GM06990 (cell line): Measurements from ENCODE around the gene WNT10A.

Experiments
- DNase-seq: peaks from one replicate; pipeline ENCODE4 v3.0.0-alpha.2; 2011; ENCODE audit not compliant: insufficient read length; ENCODE audit errors: extremely low read depth
- H3K27me3 ChIP-seq: replicated peaks from 2 replicates; pipeline ENCODE4 v1.6.0; 2011; ENCODE audit warnings: low read length; ENCODE audit not compliant: control insufficient read depth, insufficient read depth
- H3K36me3 ChIP-seq: 2 replicates; pipeline ENCODE4 v1.5.1; 2011; ENCODE audit warnings: low read length; ENCODE audit not compliant: control insufficient read depth, insufficient read depth
- H3K4me3 ChIP-seq: replicated peaks from 2 replicates; pipeline ENCODE4 v1.5.1; 2011; ENCODE audit warnings: low read depth, mild to moderate bottlenecking, control low read depth, low read length
- TF ChIP-seq, protein P1 (sequence below): IDR thresholded peaks from 2 replicates; pipeline ENCODE4 v1.5.1; 2011; ENCODE audit warnings: low read length, control low read depth, mild to moderate bottlenecking, inconsistent platforms; ENCODE audit not compliant: insufficient read depth, poor library complexity, severe bottlenecking

The WNT10A gene

GRCh38 chr2:218880102-218880858, at the start of gene WNT10A:
Gene WNT10A, plus strand, starts transcription at chr2:218880852. Its CDS starts 144 bp downstream, at chr2:218880996.
- Histone ChIP-seq H3K4me3 (peak within 1 kb of the TSS; percentile 65), H3K36me3 (no peaks in the 10 kb centered on the region), H3K27me3 (no peaks in the 10 kb centered on the region)
- DNase-seq: peak; percentile 90
- TF ChIP-seq, protein P1, sequence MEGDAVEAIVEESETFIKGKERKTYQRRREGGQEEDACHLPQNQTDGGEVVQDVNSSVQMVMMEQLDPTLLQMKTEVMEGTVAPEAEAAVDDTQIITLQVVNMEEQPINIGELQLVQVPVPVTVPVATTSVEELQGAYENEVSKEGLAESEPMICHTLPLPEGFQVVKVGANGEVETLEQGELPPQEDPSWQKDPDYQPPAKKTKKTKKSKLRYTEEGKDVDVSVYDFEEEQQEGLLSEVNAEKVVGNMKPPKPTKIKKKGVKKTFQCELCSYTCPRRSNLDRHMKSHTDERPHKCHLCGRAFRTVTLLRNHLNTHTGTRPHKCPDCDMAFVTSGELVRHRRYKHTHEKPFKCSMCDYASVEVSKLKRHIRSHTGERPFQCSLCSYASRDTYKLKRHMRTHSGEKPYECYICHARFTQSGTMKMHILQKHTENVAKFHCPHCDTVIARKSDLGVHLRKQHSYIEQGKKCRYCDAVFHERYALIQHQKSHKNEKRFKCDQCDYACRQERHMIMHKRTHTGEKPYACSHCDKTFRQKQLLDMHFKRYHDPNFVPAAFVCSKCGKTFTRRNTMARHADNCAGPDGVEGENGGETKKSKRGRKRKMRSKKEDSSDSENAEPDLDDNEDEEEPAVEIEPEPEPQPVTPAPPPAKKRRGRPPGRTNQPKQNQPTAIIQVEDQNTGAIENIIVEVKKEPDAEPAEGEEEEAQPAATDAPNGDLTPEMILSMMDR: no peak

DNA sequence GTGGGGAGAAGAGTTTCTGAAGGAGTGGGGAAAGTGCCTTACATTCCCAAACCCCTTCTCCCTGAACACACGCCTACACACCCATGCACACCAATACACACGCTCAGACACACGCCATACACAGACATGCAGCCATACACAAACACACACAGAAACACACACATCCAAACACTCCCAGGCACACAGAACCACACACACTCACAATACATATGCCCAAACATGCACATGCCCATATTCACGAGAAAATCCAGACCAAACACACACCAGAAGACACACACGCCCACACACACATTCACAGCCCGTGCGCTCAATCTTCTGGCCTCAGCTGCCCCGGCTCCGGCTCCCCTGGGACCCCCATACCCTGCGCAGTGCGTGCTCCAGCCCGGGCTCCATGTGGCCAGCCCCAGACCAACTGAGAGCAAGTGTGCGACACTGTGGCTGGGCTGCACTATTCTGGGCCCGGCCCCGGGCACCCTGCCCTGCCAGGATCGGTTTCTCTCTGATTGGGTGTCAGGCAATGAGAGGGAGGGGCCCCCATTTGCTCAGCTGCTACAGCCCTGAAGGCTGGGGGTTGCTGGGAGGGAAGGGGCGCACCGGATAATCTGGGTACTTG, 49.2 kb upstream of the WNT10A start, which contains the start of gene PRKAG3:
PRKAG3 (minus strand) TSS at position 426 of the 613 bp plus-strand sequence.
- no peak within 1 kb of the TSS for H3K4me3 ChIP-seq
- DNase-seq: no peak
- no peaks in the 10 kb centered on the region; the same call in none of the 2 replicates for H3K27me3 ChIP-seq
- no peaks in the 10 kb centered on the region for H3K36me3 ChIP-seq
- TF ChIP-seq, protein P1: no peak

DNA sequence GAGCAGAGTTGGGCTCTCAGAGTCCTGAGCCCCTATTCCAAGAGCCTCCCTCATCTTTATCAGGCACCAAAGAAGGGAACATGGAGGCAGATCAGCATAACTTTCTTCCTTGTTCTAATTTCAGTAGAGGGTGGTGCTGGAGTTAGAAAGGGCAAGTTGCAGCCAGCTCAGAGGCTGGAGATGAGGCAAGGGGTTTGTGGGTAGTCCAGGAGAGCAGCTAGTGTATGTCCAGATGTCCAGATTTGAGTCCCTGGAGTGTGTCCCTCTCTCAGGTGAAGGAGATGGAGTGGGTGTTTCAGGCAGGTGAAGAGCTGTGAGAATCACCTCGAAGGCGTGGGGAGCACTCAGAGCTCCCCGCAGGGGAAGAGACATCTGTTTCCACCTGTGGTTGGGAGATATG, 48.6 kb upstream of the WNT10A start:
- Histone ChIP-seq H3K36me3 (no peaks in the 10 kb centered on the region), H3K27me3 (no peaks in the 10 kb centered on the region; the same call in none of the 2 replicates), H3K4me3 (no peak overlapping the region)
- no peak for DNase-seq
- TF ChIP-seq, protein P1: no peak

DNA sequence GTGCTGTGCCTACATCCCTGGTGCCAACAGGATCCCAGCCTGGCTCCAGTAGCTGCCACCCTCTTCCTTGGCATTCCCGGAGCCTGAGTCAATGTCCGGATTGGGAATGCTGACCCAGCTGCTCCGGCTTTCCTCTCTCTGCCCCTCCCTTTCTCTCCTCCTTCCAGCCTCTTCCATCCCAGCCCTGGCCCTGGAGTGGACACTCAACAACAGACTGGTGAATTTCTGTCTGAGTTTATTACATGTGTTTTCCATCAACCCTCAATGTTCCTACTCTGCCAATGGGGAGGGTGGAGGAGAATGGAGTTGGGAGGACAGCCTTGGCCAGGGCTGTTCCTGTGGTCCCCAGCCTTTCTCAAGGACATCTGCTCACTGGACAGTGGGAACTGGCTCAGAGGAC, 48.1 kb upstream of the WNT10A start:
- TF ChIP-seq, protein P1: no peak
- DNase-seq: no peak
- no peak overlapping the region for H3K4me3 ChIP-seq

GRCh38 chr2:218833023-218833609, 47.5 kb upstream of the WNT10A start:
- Histone ChIP-seq H3K4me3 (no peak overlapping the region), H3K36me3 (no peaks in the 10 kb centered on the region), H3K27me3 (no peaks in the 10 kb centered on the region; the same call in none of the 2 replicates)
- DNase-seq: no peak
- TF ChIP-seq, protein P1: no peak

More for the DNA sequence above, 48.1 kb upstream of the WNT10A start:
- H3K36me3 ChIP-seq: no peaks in the 10 kb centered on the region
- H3K27me3 ChIP-seq: no peaks in the 10 kb centered on the region; the same call in none of the 2 replicates
